Cardiac fibroblast (primary cell): ENCODE measurements around the gene DYSF.

ENCODE experiments used
- DNase-seq, 2 donors: peaks; one replicate each; pipeline versions ENCODE4 v3.0.0 to v3.0.0-alpha.2; 2010; ENCODE audit warnings: low read depth in 2 of 2
- H3K4me3 ChIP-seq, 2 donors: replicated peaks in 1 of 2; 1 replicate in 1 of 2; 2 replicates in 1 of 2; pipeline ENCODE4 v1.5.1; 2011; ENCODE audit warnings: low read depth in 2 of 2, low read length in 2 of 2, mild to moderate bottlenecking in 2 of 2, moderate library complexity in 1 of 2
- CTCF ChIP-seq: IDR thresholded peaks from one replicate; pipeline ENCODE4 v1.5.1; 2011; ENCODE audit warnings: low read depth, mild to moderate bottlenecking, low read length, inconsistent platforms

Gene DYSF

GRCh38 chr2:71669628-71670429 is 216.5 kb downstream of the DYSF start:
- no peak overlapping the region for H3K4me3 ChIP-seq
- no peak for TF ChIP-seq CTCF
- DNase-seq: no peak

DNA sequence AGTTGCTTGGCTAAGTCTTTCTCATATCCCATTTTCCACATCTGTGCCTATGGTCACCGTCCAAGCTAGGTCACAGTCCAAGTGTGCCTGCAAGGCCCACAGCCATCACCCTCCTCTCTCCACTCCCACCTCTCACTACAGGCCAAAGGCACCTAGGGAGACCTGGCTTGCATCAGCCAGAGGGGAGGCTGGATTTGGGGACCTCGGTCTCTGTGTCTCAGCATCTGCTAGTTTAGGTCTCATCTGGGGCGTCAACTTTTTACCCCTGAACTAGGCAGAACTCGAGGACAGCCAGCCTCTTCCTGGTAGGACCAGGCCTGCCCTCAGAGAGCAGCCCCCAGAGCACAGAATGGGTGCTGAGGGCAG is 217.1 kb downstream of the DYSF start:
- no peak for DNase-seq
- no peak for TF ChIP-seq CTCF
- H3K4me3 ChIP-seq: no peak overlapping the region

- no peak for TF ChIP-seq CTCF
- H3K4me3 ChIP-seq: no peak overlapping the region
- DNase-seq: no peak
These were observed 218.0 kb downstream of the DYSF start for GRCh38 chr2:71671203-71671854.

GRCh38 chr2:71671895-71672825 is 218.8 kb downstream of the DYSF start:
- peak; percentile 6 for TF ChIP-seq CTCF
- H3K4me3 ChIP-seq: no peak overlapping the region
- no peak for DNase-seq

DNA sequence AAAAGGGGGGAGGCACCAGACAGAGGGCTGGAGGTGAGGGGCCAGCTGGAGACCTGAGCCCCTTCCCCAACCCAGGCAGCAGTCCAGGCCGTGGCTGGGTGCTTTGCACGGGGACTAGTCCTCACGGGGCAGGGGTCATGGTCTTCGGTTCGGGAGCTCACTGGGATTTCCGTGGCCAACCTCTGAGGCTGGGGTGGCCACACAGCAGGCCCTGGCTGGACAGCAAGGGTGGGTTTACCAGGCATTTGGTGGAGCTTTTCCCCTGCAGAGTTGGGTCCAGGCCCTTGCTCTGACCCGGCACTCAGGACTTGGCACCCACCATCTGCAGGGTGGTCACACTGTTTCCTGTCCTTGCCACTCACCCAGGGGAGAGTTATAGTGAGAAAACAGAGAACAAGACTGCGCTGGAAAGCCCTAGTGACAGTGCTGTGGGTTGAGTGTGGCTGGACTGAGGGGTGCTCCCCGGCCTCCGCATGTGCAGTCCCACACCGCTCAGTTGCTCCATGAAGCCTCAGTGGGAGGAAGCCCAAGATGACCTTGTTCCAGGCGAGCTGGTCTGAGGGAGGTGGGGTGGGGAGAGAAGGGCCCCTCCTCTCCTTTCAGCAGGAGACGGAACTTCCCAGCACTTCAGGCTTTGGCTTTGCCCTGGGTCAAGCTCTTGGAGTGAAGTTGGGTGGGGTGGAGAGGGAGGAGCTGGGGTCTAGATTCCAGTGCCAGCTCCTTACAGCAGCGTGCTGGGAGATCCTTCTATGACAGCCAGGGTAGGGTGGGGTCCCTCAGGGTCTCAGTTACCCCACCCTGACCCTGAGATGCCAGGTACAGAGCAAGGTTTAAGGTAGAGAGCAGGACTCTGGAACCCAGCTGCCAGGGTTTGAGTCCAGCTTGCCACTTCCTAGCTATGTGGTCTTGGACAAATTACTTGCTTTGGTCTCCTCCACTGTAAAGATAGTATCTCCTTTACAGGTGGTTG is 219.8 kb downstream of the DYSF start:
- no peak for DNase-seq
- no peak for TF ChIP-seq CTCF
- no peak overlapping the region for H3K4me3 ChIP-seq
